T-helper 17 cell (primary cell): ENCODE measurements around the gene STARD13. TPM values are rescaled to one million over a fixed set of nuclear protein-coding genes. Genes with fewer than 3 reads are reported as not detected.

ENCODE experiments used
- ATAC-seq: fragments of 150-1000 bp; cut with Tn5 transposase; 2 replicates; pipeline ENCODE4 v1.10.0; 2021; ENCODE audit warnings: mild to moderate bottlenecking, moderate library complexity
- DNase-seq, 3 donors: peaks; one replicate each; pipeline versions ENCODE4 v3.0.0 to v3.0.0-alpha.2; 2020 to 2021
- H3K9me3 ChIP-seq: one replicate; pipeline ENCODE4 v1.7.0; 2013; ENCODE audit warnings: low read length, mild to moderate bottlenecking; ENCODE audit not compliant: control insufficient read depth, poor library complexity, severe bottlenecking
- H3K27ac Mint-ChIP-seq: one replicate; pipeline ENCODE4 v1.8.0; 2022; ENCODE audit warnings: mild to moderate bottlenecking, moderate library complexity, mixed read lengths
- H3K27me3 Mint-ChIP-seq: one replicate; pipeline ENCODE4 v1.8.0; 2022; ENCODE audit warnings: mixed read lengths
- H3K36me3 Mint-ChIP-seq: one replicate; pipeline ENCODE4 v1.8.0; 2022; ENCODE audit warnings: low read depth, mixed read lengths
- H3K4me1 Mint-ChIP-seq: one replicate; pipeline ENCODE4 v1.8.0; 2022; ENCODE audit warnings: mild to moderate bottlenecking, mixed read lengths
- H3K4me3 Mint-ChIP-seq: one replicate; pipeline ENCODE4 v1.8.0; 2022; ENCODE audit warnings: mild to moderate bottlenecking, moderate library complexity, mixed read lengths
- total RNA-seq, 4 donors: library from RNA in 2 of 4; stranded (reverse) in 2 of 4; gene quantifications; one replicate each; pipeline ENCODE4 v1.2.3 and lab custom pipeline; 2022 to 2026

Gene STARD13
- total RNA-seq, 2 donors from 2014 or later, result not detected

DNA sequence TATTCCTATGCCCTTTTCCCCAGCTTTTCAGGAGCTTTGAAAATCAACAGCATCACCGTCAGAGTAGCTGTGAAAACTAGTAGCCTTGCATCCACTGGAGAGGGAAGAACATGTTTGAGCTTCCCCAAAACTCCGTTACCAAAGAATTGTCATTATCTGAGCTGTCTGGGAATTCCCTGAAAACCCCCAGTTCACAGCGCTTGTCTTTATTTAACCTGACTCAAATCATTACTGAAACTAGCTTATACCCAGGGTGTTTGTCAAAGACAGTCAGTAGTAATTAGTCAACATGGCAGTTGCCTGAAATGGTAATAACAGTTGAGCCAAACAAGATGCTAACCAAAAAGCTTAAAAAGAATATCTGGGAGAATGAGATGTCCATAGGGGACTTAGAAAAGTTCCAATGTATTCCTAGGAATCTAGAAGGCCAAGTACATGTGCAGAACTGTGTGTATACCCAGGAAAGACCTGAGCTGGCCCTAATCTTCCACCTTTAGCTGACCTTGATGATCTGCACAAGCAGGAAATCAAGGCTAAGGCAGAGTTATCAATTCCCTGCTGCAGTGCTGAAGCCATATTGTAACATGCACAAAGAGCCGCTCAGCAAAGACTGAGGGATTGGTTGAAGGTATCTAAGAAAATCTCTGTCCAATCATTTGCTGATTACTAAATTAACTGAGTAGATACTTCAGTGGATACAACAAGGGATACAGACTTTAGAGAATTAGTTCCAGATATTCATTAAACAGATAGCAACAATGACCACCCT is 138.5 kb downstream of the STARD13 start:
- H3K4me3 Mint-ChIP-seq, result no peak overlapping the region
- H3K9me3 ChIP-seq, result no peaks in the 10 kb centered on the region
- peaks cover 14% of the 10 kb centered on the region for H3K27me3 Mint-ChIP-seq
- no peaks in the 10 kb centered on the region for H3K36me3 Mint-ChIP-seq
- ATAC-seq, result no peak
- H3K4me1 Mint-ChIP-seq, result no peaks in the 10 kb centered on the region
- DNase-seq, result no peak
- no peak overlapping the region for H3K27ac Mint-ChIP-seq

DNA sequence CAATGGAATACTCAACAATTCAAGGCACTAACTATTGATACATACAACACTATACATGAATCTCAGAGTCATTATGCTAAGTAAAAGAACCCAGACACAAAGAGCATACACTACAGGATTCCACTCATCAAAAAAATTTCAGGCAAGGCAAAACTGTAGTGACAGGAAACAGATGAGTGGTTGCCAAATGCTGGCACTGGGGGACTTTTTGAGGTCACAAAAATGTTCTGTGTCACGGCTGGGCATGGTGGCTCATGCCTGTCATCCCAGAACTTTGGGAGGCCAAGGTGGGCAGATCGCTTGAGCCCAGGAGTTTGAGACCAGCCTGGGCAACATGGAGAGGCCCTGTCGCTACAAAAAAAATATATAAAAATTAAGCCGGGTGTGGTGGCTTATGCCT is 139.9 kb downstream of the STARD13 start:
- DNase-seq (no peak), ATAC-seq (no peak)
- no peak overlapping the region for H3K4me3 Mint-ChIP-seq
- H3K27me3 Mint-ChIP-seq, result peaks cover 1% of the 10 kb centered on the region
- H3K4me1 Mint-ChIP-seq, result no peaks in the 10 kb centered on the region
- H3K9me3 ChIP-seq, result no peaks in the 10 kb centered on the region
- no peaks in the 10 kb centered on the region for H3K36me3 Mint-ChIP-seq
- no peak overlapping the region for H3K27ac Mint-ChIP-seq

DNA sequence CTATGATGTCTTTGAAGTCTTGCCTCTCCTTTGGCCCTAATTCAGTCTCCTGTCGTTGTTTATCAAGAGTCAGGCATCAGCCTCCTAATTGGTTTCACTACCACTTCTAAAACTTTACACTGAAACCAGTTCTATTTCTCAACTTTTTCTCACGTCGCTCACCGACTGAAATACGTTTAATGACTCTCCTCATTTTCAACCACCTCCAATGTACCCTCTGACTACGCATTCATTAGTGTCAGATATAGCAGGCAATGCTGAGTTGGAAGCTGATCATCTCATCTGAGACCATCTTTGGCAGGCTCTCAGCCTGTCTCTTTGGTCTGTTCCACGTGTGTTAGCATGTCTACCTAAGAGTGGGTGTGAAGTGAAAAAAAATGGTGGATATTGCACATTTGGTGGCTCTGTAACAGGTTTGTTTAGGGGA is 141.2 kb downstream of the STARD13 start:
- Mint-ChIP-seq H3K27me3 (no peaks in the 10 kb centered on the region), H3K4me3 (no peak overlapping the region), H3K4me1 (no peaks in the 10 kb centered on the region), H3K36me3 (no peaks in the 10 kb centered on the region), H3K27ac (no peak overlapping the region)
- H3K9me3 ChIP-seq, result no peaks in the 10 kb centered on the region
- DNase-seq (no peak), ATAC-seq (no peak)

DNA sequence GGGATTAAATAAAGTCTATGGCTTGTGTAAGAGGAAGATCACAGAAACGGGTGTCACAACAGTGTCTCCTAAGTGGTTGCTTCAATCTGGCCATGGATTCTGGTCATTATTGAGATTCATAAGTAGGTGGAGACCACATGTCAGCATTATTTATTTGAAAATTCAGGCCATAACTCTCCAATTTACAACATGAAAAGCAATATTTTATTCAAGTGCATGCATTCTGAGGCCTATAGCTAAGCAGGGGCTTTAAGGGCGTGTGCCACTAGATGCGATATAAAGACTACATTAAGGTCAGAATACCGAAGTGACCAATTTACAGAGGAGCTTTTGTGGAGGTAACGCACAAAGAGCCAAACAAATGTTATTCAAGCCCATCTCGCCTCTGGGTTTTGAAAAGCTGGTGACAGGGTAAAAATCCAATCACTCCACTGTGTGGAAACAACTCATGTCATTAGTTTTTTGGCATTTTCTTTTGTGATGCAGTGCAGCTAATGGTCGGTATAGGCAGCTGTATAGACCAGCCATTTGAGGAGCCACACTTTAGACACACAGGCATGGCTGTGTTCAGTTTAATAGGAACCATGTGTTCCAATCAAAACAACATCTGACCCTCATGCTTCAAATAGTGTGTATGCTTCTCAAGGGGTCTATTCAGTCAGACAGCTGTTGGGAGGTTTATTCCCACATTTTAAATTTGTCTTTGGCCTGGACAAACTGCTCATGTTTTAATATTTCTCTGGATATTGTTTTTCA is 145.6 kb downstream of the STARD13 start:
- DNase-seq (no peak), ATAC-seq (no peak)
- no peak overlapping the region for H3K4me3 Mint-ChIP-seq
- no peak overlapping the region for H3K27ac Mint-ChIP-seq
- no peaks in the 10 kb centered on the region for H3K9me3 ChIP-seq
- H3K27me3 Mint-ChIP-seq, result no peaks in the 10 kb centered on the region
- H3K4me1 Mint-ChIP-seq, result no peaks in the 10 kb centered on the region
- no peaks in the 10 kb centered on the region for H3K36me3 Mint-ChIP-seq

DNA sequence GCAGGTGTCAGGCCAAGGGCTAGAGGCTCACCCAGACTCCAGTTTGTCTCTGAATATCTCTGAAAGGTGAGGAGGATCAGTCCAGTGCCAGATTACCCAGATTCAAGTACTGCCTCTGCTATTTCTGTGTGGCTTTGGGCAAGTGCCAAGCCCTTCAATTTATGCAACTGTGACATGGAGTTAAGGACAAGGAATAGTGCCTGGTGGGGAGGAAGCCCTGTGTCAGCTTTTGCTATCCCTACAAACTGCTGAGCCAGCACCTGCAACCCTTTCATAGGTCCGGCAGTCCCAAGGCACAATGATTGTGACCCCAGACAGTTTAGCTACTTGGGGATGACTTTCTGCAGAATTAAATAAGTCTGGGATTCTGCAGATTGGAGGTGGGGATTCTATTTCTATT is 146.4 kb downstream of the STARD13 start:
- Mint-ChIP-seq H3K4me1 (no peaks in the 10 kb centered on the region), H3K4me3 (no peak overlapping the region), H3K36me3 (no peaks in the 10 kb centered on the region), H3K27me3 (no peaks in the 10 kb centered on the region), H3K27ac (no peak overlapping the region)
- DNase-seq (no peak), ATAC-seq (no peak)
- H3K9me3 ChIP-seq, result no peaks in the 10 kb centered on the region

DNA sequence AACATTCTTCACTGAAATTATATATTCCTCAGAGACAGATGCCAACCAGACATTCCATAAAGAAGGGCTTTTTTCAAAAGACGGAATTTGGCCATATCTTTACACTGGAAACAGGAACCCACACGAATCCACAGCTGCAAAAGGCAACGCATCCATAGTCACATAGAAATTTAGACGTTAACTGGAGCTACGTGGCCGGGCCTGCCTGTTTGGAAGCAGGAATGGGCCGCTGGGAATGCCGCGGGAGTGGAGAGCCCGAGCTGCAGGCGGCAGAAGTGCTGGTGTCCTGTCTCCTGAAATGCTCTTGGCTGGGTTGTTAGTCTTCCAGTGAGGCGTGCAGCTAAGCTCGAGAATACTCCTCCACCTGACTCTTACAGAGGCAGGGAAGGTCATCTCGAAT is 147.1 kb downstream of the STARD13 start:
- DNase-seq (no peak), ATAC-seq (no peak)
- H3K9me3 ChIP-seq, result no peaks in the 10 kb centered on the region
- Mint-ChIP-seq H3K27me3 (no peaks in the 10 kb centered on the region), H3K27ac (no peak overlapping the region), H3K36me3 (no peaks in the 10 kb centered on the region), H3K4me3 (no peak overlapping the region), H3K4me1 (no peaks in the 10 kb centered on the region)

DNA sequence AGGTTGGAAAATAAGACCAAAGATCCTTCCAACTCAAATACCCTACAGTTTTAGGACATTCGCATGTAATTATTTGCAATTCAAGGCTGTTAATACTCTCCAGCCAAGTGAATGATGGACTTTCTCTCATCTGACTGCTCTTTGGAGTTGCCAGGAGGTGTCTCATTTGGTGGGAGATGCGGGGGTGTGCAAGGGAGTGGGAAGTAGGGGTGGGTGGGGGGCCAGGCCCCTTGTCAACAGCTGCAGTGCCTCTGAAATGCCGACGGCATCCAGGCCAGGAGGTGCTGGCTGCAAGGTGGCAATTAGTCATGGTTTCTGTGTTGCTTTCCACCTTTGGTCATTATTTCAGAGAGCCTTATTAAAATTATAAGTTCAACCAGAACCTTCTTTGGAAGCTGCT is 147.8 kb downstream of the STARD13 start:
- H3K36me3 Mint-ChIP-seq, result no peaks in the 10 kb centered on the region
- no peak overlapping the region for H3K27ac Mint-ChIP-seq
- H3K4me1 Mint-ChIP-seq, result no peaks in the 10 kb centered on the region
- ATAC-seq (no peak), DNase-seq (no peak)
- no peak overlapping the region for H3K4me3 Mint-ChIP-seq
- H3K9me3 ChIP-seq, result no peaks in the 10 kb centered on the region
- no peaks in the 10 kb centered on the region for H3K27me3 Mint-ChIP-seq

DNA sequence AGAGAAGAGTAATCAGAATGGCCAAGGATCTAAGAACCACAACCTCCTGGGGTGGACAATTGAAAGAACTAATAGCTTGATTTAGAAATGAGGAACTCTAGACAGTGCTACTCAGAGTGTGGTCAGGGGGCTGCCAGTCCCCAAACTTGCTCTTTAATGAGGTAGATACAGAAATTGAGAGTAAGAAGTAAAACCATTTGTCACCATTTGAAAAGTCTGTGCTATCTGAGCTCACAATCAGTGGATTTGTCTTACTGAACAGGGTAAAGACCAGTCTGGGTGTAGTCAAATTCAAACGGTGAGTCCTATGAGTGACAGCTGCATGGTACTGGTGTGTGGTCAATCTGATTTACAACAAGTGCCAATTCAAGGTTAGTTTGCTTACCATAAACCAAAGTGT is 150.5 kb downstream of the STARD13 start:
- H3K4me3 Mint-ChIP-seq, result no peak overlapping the region
- no peak for ATAC-seq
- H3K36me3 Mint-ChIP-seq, result no peaks in the 10 kb centered on the region
- no peak for DNase-seq
- H3K9me3 ChIP-seq, result no peaks in the 10 kb centered on the region
- H3K4me1 Mint-ChIP-seq, result no peaks in the 10 kb centered on the region
- H3K27ac Mint-ChIP-seq, result no peak overlapping the region
- peaks cover 4% of the 10 kb centered on the region for H3K27me3 Mint-ChIP-seq

DNA sequence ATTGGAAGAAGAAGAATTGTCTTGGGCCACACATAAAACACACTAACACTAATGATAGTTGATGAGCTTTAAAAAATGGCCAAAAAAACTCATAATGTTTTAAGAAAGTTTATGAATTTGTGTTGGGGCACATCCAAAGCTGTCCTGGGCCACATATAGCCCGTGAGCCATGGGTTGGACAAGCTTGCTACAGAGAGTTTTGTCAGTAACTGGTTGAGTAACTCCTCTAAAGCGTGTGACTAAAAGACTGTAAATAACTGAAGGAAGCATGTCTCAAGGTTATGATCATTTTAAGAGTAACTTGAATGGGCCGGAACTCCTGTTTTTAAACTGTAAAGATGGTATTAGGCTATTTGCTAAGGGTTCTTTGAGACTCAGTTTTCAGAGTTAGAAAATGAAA is 151.3 kb downstream of the STARD13 start:
- Mint-ChIP-seq H3K4me3 (no peak overlapping the region), H3K36me3 (no peaks in the 10 kb centered on the region), H3K27ac (no peak overlapping the region), H3K27me3 (peaks cover 4% of the 10 kb centered on the region), H3K4me1 (no peaks in the 10 kb centered on the region)
- ATAC-seq, result no peak
- DNase-seq, result no peak
- no peaks in the 10 kb centered on the region for H3K9me3 ChIP-seq

DNA sequence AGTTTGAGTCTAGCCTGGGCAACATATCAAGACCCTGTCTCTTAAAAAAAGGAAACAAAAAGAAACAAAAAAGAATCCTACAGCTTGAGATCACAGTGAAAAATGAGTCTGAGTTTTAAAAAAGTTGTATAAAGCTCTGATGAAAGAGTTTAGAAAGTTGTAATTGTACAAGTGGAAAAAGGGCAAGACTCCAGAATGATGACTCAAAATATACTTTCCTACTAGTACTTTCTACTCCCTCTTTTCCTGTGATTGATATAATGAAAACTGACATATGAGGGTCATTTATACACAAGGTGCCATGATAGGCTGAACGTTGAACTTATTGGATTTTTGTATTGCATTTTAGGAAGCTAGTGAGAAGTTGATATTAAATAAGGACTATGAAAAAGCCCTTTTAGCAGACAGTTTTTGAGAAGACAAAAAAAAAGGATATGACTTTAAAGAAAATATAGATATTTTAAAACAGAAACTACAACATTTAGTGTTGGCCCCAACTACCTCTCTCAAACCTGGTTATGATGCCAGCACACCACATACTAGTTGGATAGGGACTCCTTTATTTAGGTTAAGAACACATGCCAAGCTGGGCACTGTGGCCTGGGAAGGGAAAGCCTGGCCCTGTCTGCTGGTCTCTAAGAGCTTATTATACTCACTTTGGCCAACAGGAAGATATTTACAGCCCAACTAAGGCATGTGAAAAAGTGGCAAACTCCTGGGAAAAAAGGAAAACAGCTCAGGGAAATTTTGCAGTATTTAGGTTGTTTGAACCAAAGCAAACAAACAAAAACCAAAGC is 152.7 kb downstream of the STARD13 start:
- Mint-ChIP-seq H3K4me1 (no peaks in the 10 kb centered on the region), H3K4me3 (no peak overlapping the region), H3K27me3 (peaks cover 4% of the 10 kb centered on the region), H3K27ac (no peak overlapping the region), H3K36me3 (no peaks in the 10 kb centered on the region)
- DNase-seq, result no peak
- no peak for ATAC-seq
- no peaks in the 10 kb centered on the region for H3K9me3 ChIP-seq

DNA sequence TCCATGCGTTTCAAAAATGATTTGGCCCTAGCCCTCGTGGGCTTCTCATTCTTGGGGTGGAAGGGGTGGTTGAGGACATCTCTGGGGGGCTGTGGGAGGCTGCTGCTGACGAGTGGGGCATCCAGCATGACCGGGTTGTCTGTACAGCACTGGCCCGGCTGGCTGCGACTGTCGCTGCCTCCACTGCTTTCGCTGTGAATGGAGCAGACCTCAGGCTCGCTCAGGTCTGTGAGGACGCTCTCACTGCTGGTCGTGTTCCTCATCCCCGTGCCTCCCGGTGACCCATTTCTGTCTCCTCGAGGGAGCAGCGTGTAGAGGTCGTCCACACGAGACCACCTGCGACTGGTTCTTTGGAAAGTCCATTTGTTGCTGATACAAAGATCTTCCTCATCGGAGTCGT is 155.7 kb downstream of the STARD13 start:
- Mint-ChIP-seq H3K4me1 (no peaks in the 10 kb centered on the region), H3K27me3 (peaks cover 16% of the 10 kb centered on the region), H3K36me3 (no peaks in the 10 kb centered on the region), H3K4me3 (no peak overlapping the region), H3K27ac (no peak overlapping the region)
- H3K9me3 ChIP-seq, result no peaks in the 10 kb centered on the region
- DNase-seq (no peak), ATAC-seq (no peak)

DNA sequence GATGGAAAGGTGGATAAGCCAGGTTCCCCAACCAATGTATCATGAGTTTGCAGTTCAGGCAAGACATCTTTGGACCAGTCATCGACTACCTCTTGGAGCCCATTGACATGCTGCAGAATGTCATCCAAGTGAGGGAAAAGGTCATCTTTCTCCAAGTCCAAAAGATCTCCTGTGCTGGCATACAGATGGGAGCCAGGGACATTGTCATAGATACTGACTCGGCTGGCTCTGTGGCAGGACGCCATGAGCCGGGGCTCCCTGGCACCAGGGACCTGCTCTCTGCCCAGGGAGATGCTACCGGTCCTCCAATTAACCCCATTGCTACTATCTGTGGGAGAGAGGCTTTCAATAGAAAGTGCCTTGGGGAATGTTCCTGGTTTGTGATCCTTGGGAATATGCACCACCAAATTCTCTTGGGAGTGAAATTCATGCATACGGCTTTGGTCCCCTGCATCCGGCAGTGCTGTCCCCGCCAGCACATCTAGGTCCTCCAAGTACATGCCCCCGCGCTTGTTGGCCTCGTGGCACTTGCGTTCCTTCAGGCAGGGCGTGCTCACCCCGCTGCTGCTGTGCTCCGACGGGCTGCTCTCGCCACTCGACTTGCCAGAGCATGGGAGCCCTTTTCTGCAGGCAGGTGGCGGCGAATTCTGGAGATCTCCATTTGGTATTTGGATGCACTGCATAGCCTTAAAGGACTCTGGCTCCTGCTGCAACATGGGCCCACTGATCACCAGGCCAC is 156.3 kb downstream of the STARD13 start:
- ATAC-seq, result no peak
- Mint-ChIP-seq H3K27me3 (peaks cover 16% of the 10 kb centered on the region), H3K27ac (no peak overlapping the region), H3K4me1 (no peaks in the 10 kb centered on the region), H3K4me3 (no peak overlapping the region), H3K36me3 (no peaks in the 10 kb centered on the region)
- H3K9me3 ChIP-seq, result no peaks in the 10 kb centered on the region
- no peak for DNase-seq

DNA sequence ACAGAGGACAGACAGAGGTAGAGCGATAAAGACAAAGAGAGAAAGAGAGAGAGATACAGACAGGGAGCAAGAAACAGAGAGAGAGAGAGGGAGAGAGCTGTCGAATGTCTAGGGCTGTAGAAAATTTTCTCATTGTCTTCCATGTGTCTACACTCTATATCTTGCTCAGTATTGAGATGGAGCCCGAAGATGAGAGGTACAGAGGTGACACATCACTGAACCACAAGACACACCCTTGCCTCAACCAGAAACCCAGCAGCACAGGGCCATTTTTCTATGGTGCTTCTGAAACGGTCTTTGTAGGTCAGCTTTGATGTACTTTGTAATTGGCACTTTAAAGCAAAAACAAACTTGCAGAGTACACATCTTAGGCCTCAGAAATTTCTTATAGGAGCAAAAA is 157.4 kb downstream of the STARD13 start:
- ATAC-seq (no peak), DNase-seq (no peak)
- peaks cover 23% of the 10 kb centered on the region for H3K27me3 Mint-ChIP-seq
- no peaks in the 10 kb centered on the region for H3K36me3 Mint-ChIP-seq
- no peak overlapping the region for H3K4me3 Mint-ChIP-seq
- no peak overlapping the region for H3K27ac Mint-ChIP-seq
- peaks cover 4% of the 10 kb centered on the region for H3K4me1 Mint-ChIP-seq
- H3K9me3 ChIP-seq, result no peaks in the 10 kb centered on the region
